ENCODE measurements around the gene NUDT22. TPM values are rescaled to one million over a fixed set of nuclear protein-coding genes. Genes with fewer than 3 reads are reported as not detected.

NUDT22 gene, protein sequence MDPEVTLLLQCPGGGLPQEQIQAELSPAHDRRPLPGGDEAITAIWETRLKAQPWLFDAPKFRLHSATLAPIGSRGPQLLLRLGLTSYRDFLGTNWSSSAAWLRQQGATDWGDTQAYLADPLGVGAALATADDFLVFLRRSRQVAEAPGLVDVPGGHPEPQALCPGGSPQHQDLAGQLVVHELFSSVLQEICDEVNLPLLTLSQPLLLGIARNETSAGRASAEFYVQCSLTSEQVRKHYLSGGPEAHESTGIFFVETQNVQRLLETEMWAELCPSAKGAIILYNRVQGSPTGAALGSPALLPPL
- 63.5 and 71.4 TPM in 2 replicates for total RNA-seq

DNA sequence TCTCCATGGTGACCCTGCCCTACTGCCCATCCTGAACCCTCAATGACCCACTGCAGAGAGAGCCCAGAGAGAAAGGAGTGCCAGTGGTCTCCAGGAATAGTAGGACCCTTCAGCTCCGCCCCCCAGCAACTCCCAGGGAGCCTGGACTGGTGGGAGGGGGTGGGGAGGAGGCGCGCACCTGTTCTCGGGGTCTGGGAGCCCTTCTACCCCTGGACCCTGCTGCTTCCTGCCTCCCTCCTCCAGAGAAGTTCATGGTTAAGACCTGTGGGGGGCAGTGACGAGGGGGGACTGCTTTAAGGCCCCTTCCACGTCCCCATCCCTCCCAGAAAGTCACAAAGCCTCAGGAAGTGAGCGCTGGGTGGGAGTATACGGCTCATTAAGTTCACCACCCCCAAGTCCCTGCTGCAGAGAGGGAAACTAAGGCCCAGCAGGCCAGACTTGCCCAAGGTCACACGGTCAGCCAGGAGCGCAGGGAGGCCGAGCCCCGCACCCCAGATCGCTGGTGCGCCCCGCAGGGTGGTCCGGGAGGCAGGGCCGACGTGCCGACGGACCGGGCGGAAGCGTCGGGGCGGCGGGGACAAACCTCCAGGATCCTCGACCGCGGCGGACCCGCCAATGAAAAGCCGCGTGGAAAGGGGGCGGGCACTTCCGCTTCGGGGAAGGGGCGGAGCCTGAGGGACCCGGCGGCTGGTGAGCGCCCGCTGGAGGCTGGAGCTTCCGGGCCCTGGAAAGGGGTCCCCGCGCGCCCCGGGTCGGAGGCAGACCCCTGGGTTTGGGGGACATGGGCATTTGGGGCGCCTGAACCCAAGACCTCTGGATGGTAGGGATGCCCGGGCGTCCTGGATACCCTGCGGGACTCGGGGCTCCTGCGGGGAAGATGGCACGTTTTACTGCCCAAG is at the start of gene NUDT22, which contains the start of gene TRPT1:
Gene NUDT22, plus strand, starts transcription at position 667 of the 899 bp plus-strand sequence. CDS start 379 bp downstream, outside the sequence.
Gene TRPT1, minus strand, starts transcription at position 579 of the 899 bp plus-strand sequence. Its CDS starts 326 bp downstream, at position 253.

DNA sequence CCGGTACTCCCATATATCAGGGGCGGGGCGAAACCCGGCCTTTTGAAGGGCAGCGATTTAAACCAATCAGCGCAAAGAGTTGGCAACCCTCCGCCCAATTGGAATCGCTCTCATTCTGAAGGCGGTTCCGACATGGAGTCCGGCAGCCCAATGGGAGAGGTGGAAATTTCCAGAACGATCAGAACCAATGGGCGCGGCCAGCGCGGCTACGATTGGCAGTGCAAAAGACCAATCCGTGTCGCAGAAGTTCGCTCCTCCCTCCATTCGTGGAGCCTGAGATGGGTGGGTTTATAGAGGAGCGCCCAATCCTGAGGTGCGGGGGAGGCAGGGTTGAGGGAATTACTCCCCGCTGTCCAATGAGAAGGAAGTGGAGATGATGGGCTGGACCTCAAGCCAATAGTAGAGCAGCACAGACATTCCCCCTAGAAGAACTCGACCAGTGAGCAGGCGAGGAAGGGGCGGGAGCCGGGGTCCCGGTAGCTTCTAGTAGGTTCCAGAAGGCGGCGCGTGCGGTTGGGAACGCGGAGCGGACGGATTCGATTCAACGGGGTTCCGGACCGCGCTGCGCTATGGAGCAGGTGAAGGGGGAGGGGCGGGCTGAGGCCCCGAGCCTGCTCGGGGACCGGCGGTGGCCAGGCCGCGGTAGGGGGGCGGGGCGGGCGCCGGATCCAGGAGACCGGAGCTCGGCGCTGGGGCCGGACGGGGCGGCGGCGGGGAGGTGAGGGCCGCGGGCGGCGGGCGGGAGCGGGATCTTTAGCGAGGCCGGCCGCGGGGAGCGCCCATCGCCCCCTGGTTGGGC is 40.2 kb upstream of the NUDT22 start, which contains the start of gene STIP1:
Gene STIP1, plus strand, starts transcription at position 479 of the 799 bp plus-strand sequence. Its CDS starts 91 bp downstream, at position 570.

DNA sequence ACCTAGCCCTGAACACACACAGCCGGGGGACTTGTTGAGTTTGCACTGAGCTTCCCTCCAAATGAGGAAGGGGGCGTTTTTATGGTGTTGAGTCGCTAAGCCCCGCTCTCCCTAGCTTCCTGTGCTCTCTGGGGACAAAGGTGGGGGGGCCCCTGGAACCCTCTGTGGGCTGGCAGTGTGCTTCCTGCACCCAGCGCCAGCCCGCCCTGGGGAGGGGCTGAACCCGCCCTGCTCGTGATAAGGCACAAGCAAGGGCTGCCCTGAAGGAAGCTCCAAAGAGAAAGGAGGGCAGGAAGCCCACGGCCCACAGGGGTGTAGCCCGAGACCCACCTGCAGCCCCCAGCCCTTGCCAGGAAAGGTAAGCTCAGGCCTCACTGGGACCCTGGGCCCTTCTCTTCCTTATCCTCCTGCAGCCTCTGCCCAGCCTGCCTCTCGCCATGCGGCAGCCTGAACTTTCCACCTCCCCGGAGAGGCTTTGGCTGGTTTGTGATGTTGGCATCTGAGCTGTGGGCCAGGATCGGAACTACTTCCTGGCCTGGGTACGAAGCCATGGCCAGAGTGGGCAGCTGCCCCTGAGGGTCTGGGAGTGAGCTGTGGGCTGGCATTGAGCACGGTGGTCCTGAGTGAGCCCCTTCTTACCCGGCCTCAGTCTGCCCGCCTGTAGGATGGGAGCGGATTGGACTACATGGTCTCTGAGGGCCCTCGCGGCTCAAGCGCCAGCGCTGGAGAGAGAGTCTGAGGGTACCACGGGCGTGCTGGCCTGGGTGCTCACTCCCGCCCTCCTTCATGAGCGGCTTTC is 19.4 kb upstream of the NUDT22 start, which contains the start of gene FERMT3:
Gene FERMT3, plus strand, starts transcription at position 265 of the 799 bp plus-strand sequence. CDS start 644 bp downstream, outside the sequence.

DNA sequence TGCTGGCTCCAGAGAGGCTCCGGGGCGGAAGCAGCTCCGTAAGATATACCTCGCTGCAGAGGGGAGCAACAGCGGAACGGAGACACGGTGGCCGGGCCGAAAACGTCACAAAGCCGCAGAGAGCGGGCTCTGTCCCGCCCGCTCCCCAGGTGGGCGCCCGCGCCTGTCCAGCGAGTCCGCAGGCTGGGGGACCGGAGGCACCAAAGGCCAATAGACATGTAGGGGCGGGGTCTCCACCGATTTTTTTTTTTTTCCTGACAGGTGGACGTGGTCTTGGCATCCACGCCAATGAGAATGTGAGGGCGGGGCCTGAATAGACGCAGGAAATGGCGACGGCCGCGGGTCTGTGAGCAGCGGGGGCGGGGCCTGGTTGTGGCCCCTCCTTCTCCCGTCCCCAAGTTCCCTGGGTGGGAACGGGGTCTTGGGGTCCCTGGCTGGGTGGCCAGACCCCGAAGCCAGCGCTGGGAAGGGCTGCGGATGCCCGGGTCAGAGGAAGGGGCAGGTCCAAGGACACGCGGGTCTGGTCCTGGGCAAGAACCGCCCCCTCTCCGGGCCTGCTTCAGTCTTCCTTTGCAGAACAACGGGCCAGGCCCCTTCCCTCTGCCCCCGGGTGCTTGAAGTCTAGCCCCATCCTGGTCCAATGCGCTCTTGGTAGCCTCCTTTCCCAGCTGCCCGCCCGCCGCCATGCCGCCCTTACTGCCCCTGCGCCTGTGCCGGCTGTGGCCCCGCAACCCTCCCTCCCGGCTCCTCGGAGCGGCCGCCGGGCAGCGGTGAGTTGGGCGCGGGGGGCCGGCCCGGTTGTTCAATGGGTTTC is 4.3 kb downstream of the NUDT22 start, which contains the start of gene DNAJC4:
Gene DNAJC4, plus strand, starts transcription at position 378 of the 814 bp plus-strand sequence. Its CDS starts 307 bp downstream, at position 685.

DNA sequence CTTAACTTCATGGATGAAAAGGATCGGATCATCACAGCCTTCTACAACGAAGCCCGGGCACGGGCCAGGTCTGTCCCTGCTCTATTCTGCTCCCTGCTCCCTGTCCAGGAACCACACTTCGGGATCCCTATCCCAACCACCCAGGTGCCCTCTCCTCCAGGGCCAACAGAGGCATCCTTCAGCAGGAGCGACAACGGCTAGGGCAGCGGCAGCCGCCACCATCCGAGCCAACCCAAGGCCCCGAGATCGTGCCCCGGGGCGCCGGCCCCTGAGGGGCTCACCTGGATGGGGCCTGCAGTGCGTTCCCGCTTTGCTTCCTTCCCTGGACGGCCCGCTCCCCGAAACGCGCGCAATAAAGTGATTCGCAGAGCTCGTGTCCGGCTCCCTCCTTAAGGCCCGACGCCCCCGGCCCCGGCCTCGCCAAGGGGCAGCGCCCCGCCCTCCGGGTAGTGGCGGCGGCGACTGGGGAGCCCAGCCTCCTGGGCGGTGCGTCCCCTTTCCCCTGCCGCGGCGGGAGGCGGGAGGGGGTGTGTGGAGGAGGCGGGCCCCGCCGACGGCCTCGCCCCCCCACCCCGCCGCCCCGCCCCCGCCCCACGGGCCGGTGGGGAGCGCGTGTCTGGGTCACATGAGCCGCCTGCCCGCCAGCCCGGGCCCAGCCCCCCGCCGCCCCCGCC is 8.0 kb downstream of the NUDT22 start, which contains the start of gene VEGFB:
Gene VEGFB, plus strand, starts transcription at position 672 of the 674 bp plus-strand sequence. CDS start 250 bp downstream, outside the sequence.

DNA sequence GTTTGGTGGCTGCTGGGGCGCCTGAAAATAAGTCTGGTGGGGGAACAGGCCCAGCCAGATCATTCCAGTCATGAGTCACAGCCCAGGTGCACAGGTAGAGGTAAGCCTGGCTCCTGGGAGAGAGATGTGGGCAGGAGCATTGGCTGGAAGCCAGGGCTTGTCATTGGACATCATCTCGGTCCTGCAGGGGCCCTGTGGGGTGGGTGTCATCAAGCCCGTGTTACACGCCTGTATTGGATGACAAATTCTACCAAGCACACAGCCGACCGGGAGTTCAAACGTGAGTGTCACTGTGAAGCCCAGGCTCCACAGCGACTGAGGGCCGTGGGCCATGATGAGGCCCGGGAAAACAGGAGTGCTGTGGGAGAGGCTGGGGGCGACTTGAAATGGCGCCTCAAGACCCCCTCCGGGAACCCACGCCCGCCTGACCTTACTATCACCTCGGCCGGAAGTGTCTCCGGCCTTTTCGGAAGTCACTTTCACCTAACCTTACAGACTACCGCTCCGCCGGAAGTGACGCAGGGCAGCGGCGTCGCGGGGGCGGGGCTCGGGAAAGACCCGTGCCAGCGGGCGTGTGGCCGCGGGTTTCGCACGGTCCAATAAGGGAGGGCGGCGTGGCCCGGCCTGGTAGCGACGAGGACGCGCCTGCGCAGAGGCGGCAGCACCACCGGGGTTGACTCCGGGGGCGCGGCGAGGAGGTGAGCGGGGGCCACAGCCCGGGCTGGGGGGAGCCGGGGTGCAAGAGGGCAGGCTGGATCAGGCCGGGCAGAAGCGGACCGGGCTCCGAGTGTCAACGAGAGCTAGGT is 14.6 kb downstream of the NUDT22 start, which contains the start of gene FKBP2:
Gene FKBP2, plus strand, starts transcription at position 661 of the 806 bp plus-strand sequence. CDS start 1,293 bp downstream, outside the sequence.

DNA sequence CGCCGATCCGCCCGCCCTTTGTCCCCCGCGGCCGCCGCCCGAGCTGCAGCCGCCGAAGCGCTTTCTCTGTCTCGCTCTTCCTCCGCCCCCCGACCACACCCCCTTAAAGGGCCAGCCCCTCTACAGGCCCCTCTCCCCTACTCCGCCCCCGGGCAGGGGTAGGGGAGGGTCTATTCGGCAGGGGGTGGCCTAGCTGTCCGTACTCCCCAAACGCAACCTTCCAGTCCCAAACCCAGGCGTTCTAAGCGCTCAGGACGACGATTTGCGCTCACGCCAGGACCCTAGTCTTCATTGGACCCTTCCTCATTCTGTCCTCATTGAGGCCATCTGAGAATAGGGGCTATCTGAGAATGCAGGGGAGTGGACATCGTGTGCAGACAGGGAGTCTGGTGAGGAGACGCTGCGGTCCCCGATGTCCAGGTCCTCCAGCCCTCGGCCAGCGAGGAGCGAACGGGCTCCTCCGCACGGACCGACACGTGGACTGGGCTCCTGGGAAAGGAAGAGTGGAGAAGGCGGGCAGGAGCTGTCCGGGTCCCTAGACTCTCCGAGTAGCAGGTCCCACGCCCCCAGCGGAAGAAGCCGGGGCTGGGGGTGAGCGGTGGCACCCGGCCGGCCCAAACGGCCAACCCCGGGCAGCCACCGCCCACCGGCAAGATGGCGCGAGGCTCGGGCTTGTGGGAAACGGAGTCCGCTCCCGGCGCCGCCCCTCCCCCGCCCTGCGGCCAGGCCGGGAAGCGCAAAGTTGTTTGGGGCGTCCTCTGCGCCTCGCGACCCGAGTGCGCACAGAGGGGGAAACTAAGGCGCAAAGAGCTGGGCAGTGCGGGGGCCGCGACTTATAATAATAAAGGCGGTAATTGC is 21.0 kb downstream of the NUDT22 start, which contains the start of gene PPP1R14B:
Gene PPP1R14B, minus strand, starts transcription at position 73 of the 858 bp plus-strand sequence. CDS start 270 bp downstream, outside the sequence.

DNA sequence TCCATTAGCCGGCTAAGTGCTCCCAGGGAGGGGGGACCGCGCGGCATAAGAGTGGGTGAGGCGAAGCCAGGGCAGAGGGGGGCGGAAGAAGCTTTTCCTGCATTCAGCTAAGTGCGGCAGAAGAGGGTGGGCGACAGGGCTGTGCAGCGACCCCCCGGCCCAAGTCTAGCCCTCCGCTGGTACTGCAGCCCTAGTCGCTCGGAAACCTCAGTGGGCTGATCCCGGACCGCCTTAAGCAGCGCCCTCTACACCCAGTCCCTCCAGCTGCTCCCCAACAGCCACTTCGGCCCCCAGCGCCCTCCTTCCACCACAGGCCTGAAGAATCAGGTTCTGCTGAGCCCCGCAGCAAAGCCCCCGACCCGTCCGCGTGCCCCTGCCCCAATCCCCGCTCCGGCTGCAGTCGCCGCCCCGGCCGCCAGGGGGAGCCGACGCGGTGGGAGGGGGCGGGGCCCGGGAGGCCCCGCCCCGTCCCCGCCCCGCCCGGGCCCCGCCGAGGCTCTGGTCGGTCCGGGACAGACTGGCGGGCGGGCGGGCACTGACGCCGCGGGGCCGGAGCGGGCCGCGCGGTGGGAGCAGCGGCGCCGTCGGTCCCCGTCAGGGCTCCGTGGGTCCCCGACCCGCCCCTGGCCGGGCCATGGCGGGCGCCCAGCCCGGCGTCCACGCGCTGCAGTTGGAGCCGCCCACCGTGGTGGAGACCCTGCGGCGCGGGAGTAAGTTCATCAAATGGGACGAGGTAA is 25.1 kb downstream of the NUDT22 start, which contains the start of gene PLCB3:
Gene PLCB3, plus strand, starts transcription at position 515 of the 737 bp plus-strand sequence. Its CDS starts 120 bp downstream, at position 635.

Other genes starting within 250 kb of the NUDT22 start
- gene OTUB1, start 239.8 kb upstream of the NUDT22 start, total RNA-seq = 37.5 and 54.6 TPM in 2 replicates
- gene FLRT1, start 190.3 kb upstream of the NUDT22 start, total RNA-seq = 0.12 TPM in 1 of 2 replicates, not detected in the other
- 9.3 and 20.5 TPM in 2 replicates for gene MACROD1, start 60.2 kb upstream of the NUDT22 start, total RNA-seq
- gene STIP1, start 40.1 kb upstream of the NUDT22 start, total RNA-seq = 141 and 237 TPM in 2 replicates
- gene FERMT3, start 19.6 kb upstream of the NUDT22 start, total RNA-seq = 3.2 and 4.8 TPM in 2 replicates
- 39.1 and 46.2 TPM in 2 replicates for gene TRPT1, start 88 bp upstream of the NUDT22 start, total RNA-seq
- 4.5 and 9.1 TPM in 2 replicates for gene DNAJC4, start 4.3 kb downstream of the NUDT22 start, total RNA-seq
- 21.9 and 38.9 TPM in 2 replicates for gene VEGFB, start 8.3 kb downstream of the NUDT22 start, total RNA-seq
- gene FKBP2, start 14.8 kb downstream of the NUDT22 start, total RNA-seq = 40.7 and 59.2 TPM in 2 replicates
- gene PPP1R14B, start 20.7 kb downstream of the NUDT22 start, total RNA-seq = 296 and 414 TPM in 2 replicates
- gene PLCB3, start 25.3 kb downstream of the NUDT22 start, total RNA-seq = 55.2 and 56.8 TPM in 2 replicates
- gene BAD, start 58.4 kb downstream of the NUDT22 start, total RNA-seq = 55.6 and 65.6 TPM in 2 replicates
- 5.3 and 8.1 TPM in 2 replicates for gene GPR137, start 59.6 kb downstream of the NUDT22 start, total RNA-seq
- not detected in 2 replicates for gene KCNK4, start 65.0 kb downstream of the NUDT22 start, total RNA-seq
- gene CATSPERZ, start 74.1 kb downstream of the NUDT22 start, total RNA-seq = not detected in 2 replicates
- 33.6 and 40.9 TPM in 2 replicates for gene ESRRA, start 79.2 kb downstream of the NUDT22 start, total RNA-seq
- gene TRMT112, start 91.3 kb downstream of the NUDT22 start, total RNA-seq = 345 and 365 TPM in 2 replicates
- gene PRDX5, start 91.8 kb downstream of the NUDT22 start, total RNA-seq = 201 and 411 TPM in 2 replicates
- 1.9 and 2.0 TPM in 2 replicates for gene CCDC88B, start 113.9 kb downstream of the NUDT22 start, total RNA-seq
- gene RPS6KA4, start 132.9 kb downstream of the NUDT22 start, total RNA-seq = 39.7 and 58.7 TPM in 2 replicates

Data from uterine smooth muscle cell (primary cell).